Liver (tissue), 9 donors: ENCODE results near the gene VPS35L. TPM values are rescaled to one million over a fixed set of nuclear protein-coding genes. Genes with fewer than 3 reads are reported as not detected.

Experiments used
- DNase-seq: peaks from one replicate; pipeline ENCODE4 v3.0.0-alpha.2; 2017; ENCODE audit warnings: low spot score
- H3K27ac ChIP-seq, 2 donors: one replicate each; pipeline ENCODE4 v1.7.0; 2013; ENCODE audit warnings: inconsistent platforms in 2 of 2, low read length in 2 of 2, control low read depth in 1 of 2, low read depth in 1 of 2, mild to moderate bottlenecking in 1 of 2
- H3K27me3 ChIP-seq, 4 donors: one replicate each; pipeline versions ENCODE4 v1.6.1 to v1.7.0; 2013; ENCODE audit warnings: low read length in 3 of 4, inconsistent platforms in 1 of 4, mild to moderate bottlenecking in 1 of 4, moderate library complexity in 1 of 4; ENCODE audit not compliant: control insufficient read depth in 4 of 4, insufficient read depth in 4 of 4
- H3K36me3 ChIP-seq, 4 donors: one replicate each; pipeline versions ENCODE4 v1.6.1 to v1.7.0; 2013; ENCODE audit warnings: low read length in 3 of 4, mild to moderate bottlenecking in 3 of 4, low read depth in 1 of 4, moderate library complexity in 1 of 4; ENCODE audit not compliant: control insufficient read depth in 4 of 4, insufficient read depth in 3 of 4
- H3K4me1 ChIP-seq, 4 donors: one replicate each; pipeline versions ENCODE4 v1.6.1 to v1.7.0; 2013; ENCODE audit warnings: low read length in 3 of 4, mild to moderate bottlenecking in 3 of 4, moderate library complexity in 1 of 4; ENCODE audit not compliant: control insufficient read depth in 4 of 4, insufficient read depth in 4 of 4
- H3K4me3 ChIP-seq, 3 donors: one replicate each; pipeline versions ENCODE4 v1.6.1 to v1.7.0; 2013; ENCODE audit warnings: low read length in 3 of 3, control low read depth in 1 of 3, low read depth in 1 of 3, mild to moderate bottlenecking in 1 of 3
- H3K9ac ChIP-seq, 2 donors: one replicate each; pipeline ENCODE4 v1.7.0; 2013; ENCODE audit warnings: low read length in 2 of 2, mild to moderate bottlenecking in 2 of 2, moderate library complexity in 2 of 2, control low read depth in 1 of 2, low read depth in 1 of 2
- H3K9me3 ChIP-seq, 4 donors: one replicate each; pipeline versions ENCODE4 v1.6.1 to v1.7.0; 2013; ENCODE audit warnings: low read length in 3 of 4; ENCODE audit not compliant: control insufficient read depth in 4 of 4
- ATF3 ChIP-seq: IDR thresholded peaks from 2 replicates; pipeline ENCODE4 v1.6.1; 2016; ENCODE audit warnings: antibody characterized with exemption
- FOXA1 ChIP-seq: IDR thresholded peaks from 2 replicates; pipeline ENCODE4 v1.6.1; 2016; ENCODE audit warnings: antibody characterized with exemption
- FOXA2 ChIP-seq: IDR thresholded peaks from 2 replicates; pipeline ENCODE4 v1.6.1; 2016; ENCODE audit warnings: antibody characterized with exemption
- GABPA ChIP-seq, 2 donors: IDR thresholded peaks in 1 of 2; conservative IDR thresholded peaks in 1 of 2; 2 replicates each; pipeline ENCODE4 v1.6.1; 2016; ENCODE audit warnings: antibody characterized with exemption in 2 of 2, mild to moderate bottlenecking in 1 of 2, moderate library complexity in 1 of 2
- HNF4A ChIP-seq, 2 donors: conservative IDR thresholded peaks; 2 replicates each; pipeline ENCODE4 v1.6.1; 2016; ENCODE audit warnings: antibody characterized with exemption in 2 of 2, mild to moderate bottlenecking in 2 of 2
- HNF4G ChIP-seq: IDR thresholded peaks from 2 replicates; pipeline ENCODE4 v1.6.1; 2016; ENCODE audit warnings: antibody characterized with exemption
- JUND ChIP-seq, 2 donors: IDR thresholded peaks; 2 replicates each; pipeline ENCODE4 v1.6.1; 2016; ENCODE audit warnings: antibody characterized with exemption in 2 of 2
- MAX ChIP-seq: IDR thresholded peaks from 2 replicates; pipeline ENCODE4 v1.6.1; 2016; ENCODE audit warnings: antibody characterized with exemption
- NR2F2 ChIP-seq: IDR thresholded peaks from 2 replicates; pipeline ENCODE4 v1.6.1; 2016; ENCODE audit warnings: antibody characterized with exemption
- RAD21 ChIP-seq, 2 donors: IDR thresholded peaks; 2 replicates each; pipeline ENCODE4 v1.6.1; 2016; ENCODE audit warnings: antibody characterized with exemption in 2 of 2, mild to moderate bottlenecking in 2 of 2
- REST ChIP-seq: IDR thresholded peaks from 2 replicates; pipeline ENCODE4 v1.6.1; 2016; ENCODE audit warnings: antibody characterized with exemption, mild to moderate bottlenecking
- RXRA ChIP-seq, 2 donors: IDR thresholded peaks; 2 replicates each; pipeline ENCODE4 v1.6.1; 2017 to 2018; ENCODE audit warnings: antibody characterized with exemption in 2 of 2, mild to moderate bottlenecking in 1 of 2
- SP1 ChIP-seq: IDR thresholded peaks from 2 replicates; pipeline ENCODE4 v1.6.1; 2018; ENCODE audit warnings: antibody characterized with exemption, mild to moderate bottlenecking
- TAF1 ChIP-seq: conservative IDR thresholded peaks from 2 replicates; pipeline ENCODE4 v1.6.1; 2016; ENCODE audit warnings: antibody characterized with exemption, mild to moderate bottlenecking
- YY1 ChIP-seq: IDR thresholded peaks from 2 replicates; pipeline ENCODE4 v1.6.1; 2016; ENCODE audit warnings: antibody characterized with exemption, mild to moderate bottlenecking
- ZBTB33 ChIP-seq: IDR thresholded peaks from 2 replicates; pipeline ENCODE4 v1.6.1; 2016; ENCODE audit warnings: antibody characterized with exemption
- WGBS: extraction: QIAGEN DNeasy Blood & Tissue Kit; methylation state at CpG from one replicate; pipeline ENCODE4 v1.1.7; 2013; 5-methylcytosine and 5-hydroxymethylcytosine counted together
- polyA plus RNA-seq, 2 donors: library from polyadenylated mRNA; stranded (reverse) in 1 of 2; unstranded in 1 of 2; fragments of 200-250 nt in 1 of 2; fragments of >200 nt in 1 of 2; fragmentation: Nextera tagmentation in 1 of 2; extraction: Ambion mirVana in 1 of 2; gene quantifications; one replicate each; pipeline versions ENCODE4 v1.2.1 to v1.2.3, GENCODE V29; 2013 to 2015
- total RNA-seq, 2 donors: library from RNA; depleted of rRNA; stranded (reverse); fragments of >200 nt; gene quantifications; one replicate each; pipeline ENCODE4 v1.2.3, GENCODE V29; 2014
- donor health status: healthy.
- donor health status: healthy.
- donor health status: healthy.
- donor health status: healthy.
- donor health status: healthy.

Gene VPS35L
- total and polyA plus RNA-seq, 4 donors: 10.5 to 18.2 (median 15.1) TPM

GRCh38 chr16:19722269-19722952 is 166.9 kb downstream of the VPS35L start:
- no peaks in the 10 kb centered on the region for H3K27me3 ChIP-seq
- DNase-seq: no peak
- WGBS: 81% methylated on average over 11 of the region's 11 CpGs
- no peaks in the 10 kb centered on the region for H3K9me3 ChIP-seq
- H3K4me1 ChIP-seq: peaks cover 0 to 7% (median 6%) of the 10 kb centered on the region in 4 donors
- TF ChIP-seq RXRA (IDR thresholded peaks at IDR 0.05) (no peak), JUND (IDR thresholded peaks at IDR 0.05) (no peak), NR2F2 (peak; percentile 61)
- H3K27ac ChIP-seq: no peak overlapping the region
- H3K4me3 ChIP-seq: no peak overlapping the region
- no peak overlapping the region for H3K9ac ChIP-seq
- no peaks in the 10 kb centered on the region for H3K36me3 ChIP-seq

- no peak for DNase-seq
- H3K27ac ChIP-seq: no peak overlapping the region
- H3K4me3 ChIP-seq: no peak overlapping the region
- H3K4me1 ChIP-seq: peaks cover 0 to 6% (median 4%) of the 10 kb centered on the region in 4 donors
- TF ChIP-seq RAD21 (IDR thresholded peaks at IDR 0.05) (no peak), TAF1 (no peak), NR2F2 (no peak), RXRA (IDR thresholded peaks at IDR 0.05) (no peak)
- H3K9me3 ChIP-seq: no peaks in the 10 kb centered on the region
- 88% methylated on average over 7 of the region's 7 CpGs for WGBS
- H3K27me3 ChIP-seq: no peaks in the 10 kb centered on the region
- H3K36me3 ChIP-seq: no peaks in the 10 kb centered on the region
- H3K9ac ChIP-seq: no peak overlapping the region
Measured at GRCh38 chr16:19722981-19723380, 167.5 kb downstream of the VPS35L start.

- no peaks in the 10 kb centered on the region for H3K27me3 ChIP-seq
- 78% methylated on average over 3 of the region's 3 CpGs for WGBS
- no peak overlapping the region for H3K27ac ChIP-seq
- no peak overlapping the region for H3K4me3 ChIP-seq
- TF ChIP-seq NR2F2 (no peak), YY1 (no peak), RAD21 (IDR thresholded peaks at IDR 0.05) (no peak), ZBTB33 (no peak)
- DNase-seq: no peak
- H3K4me1 ChIP-seq: no peaks in the 10 kb centered on the region
- no peaks in the 10 kb centered on the region for H3K9me3 ChIP-seq
- H3K9ac ChIP-seq: no peak overlapping the region
- H3K36me3 ChIP-seq: no peaks in the 10 kb centered on the region
Measured at GRCh38 chr16:19728636-19728965, 173.1 kb downstream of the VPS35L start.

- Histone ChIP-seq H3K4me3 (no peak overlapping the region), H3K9ac (no peak overlapping the region), H3K27me3 (no peaks in the 10 kb centered on the region), H3K9me3 (no peaks in the 10 kb centered on the region), H3K27ac (no peak overlapping the region), H3K4me1 (peaks cover 0 to 2% (median 1%) of the 10 kb centered on the region in 4 donors), H3K36me3 (no peaks in the 10 kb centered on the region)
- WGBS: 96% methylated on average over 6 of the region's 6 CpGs
- DNase-seq: no peak
- no peak for TF ChIP-seq SP1
- TF ChIP-seq HNF4A (conservative IDR thresholded peaks at IDR 0.05): no peak
- no peak for TF ChIP-seq FOXA2
- no peak for TF ChIP-seq ATF3
- TF ChIP-seq FOXA1: no peak
- TF ChIP-seq YY1: no peak
- TF ChIP-seq HNF4G: no peak
- no peak for TF ChIP-seq NR2F2
- no peak for TF ChIP-seq RXRA (IDR thresholded peaks at IDR 0.05)
- no peak for TF ChIP-seq TAF1
- TF ChIP-seq REST: no peak
- no peak for TF ChIP-seq MAX
- TF ChIP-seq JUND (IDR thresholded peaks at IDR 0.05): no peak
- TF ChIP-seq GABPA (IDR thresholded peaks at IDR 0.05 in 1 of 2, conservative IDR thresholded peaks at IDR 0.05 in 1 of 2): no peak
- TF ChIP-seq RAD21 (IDR thresholded peaks at IDR 0.05): no peak
Measured at GRCh38 chr16:19733551-19733950, 178.0 kb downstream of the VPS35L start.
